Progenitor cell of endocrine pancreas (in vitro differentiated cells): ENCODE data around the gene STH. TPM values are rescaled to one million over a fixed set of nuclear protein-coding genes. Genes with fewer than 3 reads are reported as not detected.

Source experiments
- DNase-seq: peaks from one replicate; pipeline ENCODE4 v3.0.0; 2021; ENCODE audit warnings: low spot score; ENCODE audit not compliant: unreplicated experiment
- H3K27ac Mint-ChIP-seq: 2 replicates; pipeline ENCODE4 v1.8.0; 2021; ENCODE audit warnings: mild to moderate bottlenecking, moderate library complexity, mixed read lengths
- H3K27me3 Mint-ChIP-seq: 2 replicates; pipeline ENCODE4 v1.8.0; 2021; ENCODE audit warnings: mixed read lengths
- H3K36me3 Mint-ChIP-seq: 2 replicates; pipeline ENCODE4 v1.8.0; 2022; ENCODE audit warnings: mixed read lengths; ENCODE audit not compliant: insufficient read depth
- H3K4me1 Mint-ChIP-seq: 2 replicates; pipeline ENCODE4 v1.8.0; 2021; ENCODE audit warnings: low read depth, mixed read lengths
- H3K4me3 Mint-ChIP-seq: 2 replicates; pipeline ENCODE4 v1.8.0; 2021; ENCODE audit warnings: low read depth, mild to moderate bottlenecking, moderate library complexity, mixed read lengths
- H3K9me3 Mint-ChIP-seq: 2 replicates; pipeline ENCODE4 v1.8.0; 2021; ENCODE audit warnings: low read depth, mixed read lengths
- CTCF ChIP-seq: fragments of 200-600 bp; sonication (generic); IDR thresholded peaks from one replicate; pipeline ENCODE4 v1.5.0; 2021; ENCODE audit warnings: antibody characterized with exemption, mild to moderate bottlenecking; ENCODE audit not compliant: unreplicated experiment
- total RNA-seq: library from RNA; stranded (reverse); gene quantifications from 2 replicates; pipeline ENCODE4 v1.2.1, GENCODE V29; 2021

STH gene
- total RNA-seq, 1 donor from 2014 or later, result not detected

GRCh38 chr17:45972531-45972930 is 26.5 kb upstream of the STH start:
- TF ChIP-seq CTCF, result no peak
- Mint-ChIP-seq H3K4me1 (peaks cover 3% of the 10 kb centered on the region), H3K36me3 (peaks cover 1% of the 10 kb centered on the region), H3K27me3 (peaks cover 16% of the 10 kb centered on the region), H3K4me3 (no peak overlapping the region), H3K9me3 (peaks cover 7% of the 10 kb centered on the region), H3K27ac (no peak overlapping the region)
- no peak for DNase-seq

- peaks cover 7% of the 10 kb centered on the region for H3K9me3 Mint-ChIP-seq
- TF ChIP-seq CTCF, result no peak
- no peak for DNase-seq
- H3K4me3 Mint-ChIP-seq, result no peak overlapping the region
- peaks cover 3% of the 10 kb centered on the region for H3K4me1 Mint-ChIP-seq
- H3K36me3 Mint-ChIP-seq, result peaks cover 1% of the 10 kb centered on the region
- H3K27me3 Mint-ChIP-seq, result peaks cover 11% of the 10 kb centered on the region
- H3K27ac Mint-ChIP-seq, result no peak overlapping the region
Measured at GRCh38 chr17:45973099-45973780, 25.8 kb upstream of the STH start.

- no peak for DNase-seq
- Mint-ChIP-seq H3K4me1 (peaks cover 3% of the 10 kb centered on the region), H3K27me3 (peaks cover 11% of the 10 kb centered on the region), H3K9me3 (peaks cover 7% of the 10 kb centered on the region), H3K36me3 (peaks cover 1% of the 10 kb centered on the region), H3K4me3 (no peak overlapping the region), H3K27ac (no peak overlapping the region)
- no peak for TF ChIP-seq CTCF
Measured at GRCh38 chr17:45973946-45974859, 24.8 kb upstream of the STH start.

- H3K4me3 Mint-ChIP-seq, result no peak overlapping the region
- peaks cover 7% of the 10 kb centered on the region for H3K27me3 Mint-ChIP-seq
- peaks cover 3% of the 10 kb centered on the region for H3K9me3 Mint-ChIP-seq
- no peak for DNase-seq
- H3K4me1 Mint-ChIP-seq, result peaks cover 9% of the 10 kb centered on the region
- no peak for TF ChIP-seq CTCF
- no peak overlapping the region for H3K27ac Mint-ChIP-seq
- peaks cover 1% of the 10 kb centered on the region for H3K36me3 Mint-ChIP-seq
Measured at GRCh38 chr17:45974916-45975630, 24.0 kb upstream of the STH start.
